Right renal cortex interstitium (tissue), 3 donors: ENCODE data around the gene ANG. TPM values are rescaled to one million over a fixed set of nuclear protein-coding genes. Genes with fewer than 3 reads are reported as not detected.
"Not testable (repeated sequence)": the region's sequence is repeated elsewhere in the genome, so short reads cannot be mapped to it uniquely, and the experiment has no call there.

Experiments
- DNase-seq, 3 donors: peaks; one replicate each; pipeline ENCODE4 v3.0.0-alpha.2; 2013; ENCODE audit warnings: low read depth in 3 of 3, low spot score in 2 of 3
- polyA plus RNA-seq, 3 donors: library from polyadenylated mRNA; unstranded; fragments of 120-200 nt; gene quantifications; one replicate each; pipeline ENCODE4 v1.2.1, GENCODE V29; 2013; ENCODE audit not compliant: insufficient read length in 3 of 3

Gene ANG
- polyA plus RNA-seq, 3 donors = 3.8 to 4.8 (median 3.8) TPM

GRCh38 chr14:20697273-20698017 is 8.9 kb downstream of the ANG start:
- DNase-seq = peak in 2 of 3 donors; percentile 48 to 57

GRCh38 chr14:20698018-20698329 is 9.4 kb downstream of the ANG start:
- DNase-seq = no peak

GRCh38 chr14:20698934-20699333 is 10.4 kb downstream of the ANG start:
- DNase-seq = no peak

- no peak for DNase-seq
These were observed 11.4 kb downstream of the ANG start for GRCh38 chr14:20699931-20700330.

GRCh38 chr14:20700965-20701364 is 12.4 kb downstream of the ANG start:
- DNase-seq = not testable (repeated sequence)

GRCh38 chr14:20706657-20707355 is 18.2 kb downstream of the ANG start:
- DNase-seq = no peak

GRCh38 chr14:20707622-20708021 is 19.1 kb downstream of the ANG start:
- DNase-seq = no peak

GRCh38 chr14:20711261-20711660 is 22.7 kb downstream of the ANG start:
- no peak for DNase-seq

- no peak for DNase-seq
These were observed 23.1 kb downstream of the ANG start for GRCh38 chr14:20711685-20712084.

- no peak for DNase-seq
These were observed 24.3 kb downstream of the ANG start for GRCh38 chr14:20712904-20713303.

GRCh38 chr14:20714593-20715250 is 26.2 kb downstream of the ANG start:
- no peak for DNase-seq

- DNase-seq = peak in 2 of 3 donors; percentile 38 to 51
These were observed 31.2 kb downstream of the ANG start for GRCh38 chr14:20719777-20720176.

GRCh38 chr14:20720741-20721140 is 32.2 kb downstream of the ANG start:
- no peak for DNase-seq

- no peak for DNase-seq
These were observed 33.5 kb downstream of the ANG start for GRCh38 chr14:20722016-20722415.

GRCh38 chr14:20723488-20723887 is 34.9 kb downstream of the ANG start:
- no peak for DNase-seq

GRCh38 chr14:20726121-20726520 is 37.6 kb downstream of the ANG start:
- not testable (repeated sequence) for DNase-seq

GRCh38 chr14:20726531-20726930 is 38.0 kb downstream of the ANG start:
- DNase-seq = no peak

GRCh38 chr14:20730891-20731290 is 42.3 kb downstream of the ANG start:
- no peak for DNase-seq

GRCh38 chr14:20732477-20732876 is 43.9 kb downstream of the ANG start:
- no peak for DNase-seq

- DNase-seq = no peak
These were observed 44.5 kb downstream of the ANG start for GRCh38 chr14:20732979-20733635.

GRCh38 chr14:20733684-20734429 is 45.3 kb downstream of the ANG start:
- DNase-seq = no peak
